Transverse colon (tissue), 4 donors: ENCODE measurements around the gene RGS4. TPM values are rescaled to one million over a fixed set of nuclear protein-coding genes. Genes with fewer than 3 reads are reported as not detected.
"Not testable (repeated sequence)": the region's sequence is repeated elsewhere in the genome, so short reads cannot be mapped to it uniquely, and the experiment has no call there.

Experiments
- DNase-seq: peaks from one replicate; pipeline ENCODE4 v3.0.0-alpha.2; 2019
- H3K27ac ChIP-seq, 4 donors: fragments of 200-600 bp; sonication (generic); 2 replicates each; pipeline ENCODE4 v1.5.1; 2016 to 2018; ENCODE audit warnings: inconsistent platforms in 4 of 4
- H3K27me3 ChIP-seq: fragments of 200-600 bp; sonication (generic); 2 replicates; pipeline ENCODE4 v1.5.1; 2017; ENCODE audit warnings: inconsistent platforms
- H3K36me3 ChIP-seq, 4 donors: fragments of 200-600 bp; sonication (generic); 2 replicates each; pipeline ENCODE4 v1.5.1; 2017 to 2019; ENCODE audit warnings: inconsistent platforms in 4 of 4
- H3K4me1 ChIP-seq, 4 donors: fragments of 200-600 bp; sonication (generic); 2 replicates each; pipeline ENCODE4 v1.5.1; 2017 to 2020; ENCODE audit warnings: inconsistent platforms in 4 of 4
- H3K4me3 ChIP-seq, 4 donors: fragments of 200-600 bp; sonication (generic); 1 replicate in 1 of 4; 2 replicates in 3 of 4; pipeline versions ENCODE4 v1.5.1 to v1.6.1; 2017 to 2019; ENCODE audit warnings: inconsistent platforms in 4 of 4
- H3K9me3 ChIP-seq, 2 donors: fragments of 200-600 bp; sonication (generic); 2 replicates each; pipeline ENCODE4 v1.5.1; 2017 to 2019; ENCODE audit warnings: inconsistent platforms in 2 of 2
- CTCF ChIP-seq, 5 experiments: fragments of 200-600 bp in 3 of 5; fragments of 450-650 bp in 2 of 5; sonication (generic) in 3 of 5; IDR thresholded peaks; 1 replicate in 2 of 5; 2 replicates in 3 of 5; pipeline ENCODE4 v1.5.1; 2016 to 2017; ENCODE audit warnings: antibody characterized with exemption in 5 of 5, inconsistent platforms in 3 of 5, mild to moderate bottlenecking in 2 of 5, moderate library complexity in 1 of 5
- EP300 ChIP-seq: sonication (generic); formaldehyde crosslinking; IDR thresholded peaks from one replicate; pipeline ENCODE4 v1.6.1; 2017; ENCODE audit warnings: antibody characterized with exemption, low read depth
- POLR2A ChIP-seq: fragments of 450-650 bp; IDR thresholded peaks from one replicate; pipeline ENCODE4 v1.6.1; 2016; ENCODE audit warnings: antibody characterized with exemption, mild to moderate bottlenecking, moderate library complexity
- POLR2AphosphoS5 ChIP-seq, 3 donors: sonication (generic); formaldehyde crosslinking; IDR thresholded peaks; one replicate each; pipeline ENCODE4 v1.6.1; 2016; ENCODE audit warnings: antibody characterized with exemption in 3 of 3
- WGBS, 2 donors: methylation state at CpG; one replicate each; pipeline ENCODE4 v1.1.5; 2018; ENCODE audit warnings: low coverage in 1 of 2; 5-methylcytosine and 5-hydroxymethylcytosine counted together
- in situ Hi-C, 4 donors: fragments of 200-750 bp; cut with MboI; loops; one replicate each; pipeline versions ENCODE4 v1.15.0 to v1.15.1; 2017; ENCODE audit warnings: low sequenced_read_pairs in 3 of 4, low pct_ligation_motif_present in 1 of 4, low pct_unique_long_range_greater_than_20kb in 1 of 4
- intact Hi-C: fragments of 100-400 bp; cut with DNase I; formaldehyde crosslinking; loops from one replicate; pipeline ENCODE4 v1.15.1; 2023; ENCODE audit warnings: low total_unique reads
- total RNA-seq, 4 donors: library from RNA; depleted of rRNA; stranded (reverse); fragments of >200 nt; gene quantifications; one replicate each; pipeline ENCODE4 v1.1.0, GENCODE V29; 2016

RGS4 gene
- total RNA-seq, 4 donors from 2014 or later: 0.37 to 2.2 (median 1.8) TPM

- Histone ChIP-seq H3K4me3 (no peak overlapping the region), H3K27me3 (no peaks in the 10 kb centered on the region), H3K9me3 (no peaks in the 10 kb centered on the region), H3K36me3 (no peaks in the 10 kb centered on the region), H3K27ac (no peak overlapping the region), H3K4me1 (peaks cover 0 to 16% (median 0%) of the 10 kb centered on the region in 4 donors)
- TF ChIP-seq POLR2A: no peak
- TF ChIP-seq CTCF (IDR thresholded peaks at IDR 0.05): no peak
- TF ChIP-seq POLR2AphosphoS5 (IDR thresholded peaks at IDR 0.05): no peak
- no peak for TF ChIP-seq EP300
- intact Hi-C loops: no loop called here
- no peak for DNase-seq
- 45 to 50% methylated on average over 1 of the region's 1 CpG for WGBS, 2 donors
- in situ Hi-C loops: no loop called here
These were observed 15.2 kb downstream of the RGS4 start for GRCh38 chr1:163084330-163084729.

- no peak for DNase-seq
- H3K4me3 ChIP-seq: no peak overlapping the region
- TF ChIP-seq POLR2A (no peak), CTCF (IDR thresholded peaks at IDR 0.05) (no peak), POLR2AphosphoS5 (IDR thresholded peaks at IDR 0.05) (no peak), EP300 (no peak)
- 17 to 66% methylated on average over 2 to 4 of the region's 4 CpGs for WGBS, 2 donors
- H3K27ac ChIP-seq: peak overlapping the region in 1 of 4 donors; percentile 47
- no peaks in the 10 kb centered on the region for H3K27me3 ChIP-seq
- peaks cover 0 to 16% (median 0%) of the 10 kb centered on the region in 4 donors for H3K4me1 ChIP-seq
- H3K9me3 ChIP-seq: no peaks in the 10 kb centered on the region
- in situ Hi-C loops (no loop called here), intact Hi-C loops (no loop called here)
- H3K36me3 ChIP-seq: no peaks in the 10 kb centered on the region
These were observed 16.1 kb downstream of the RGS4 start for GRCh38 chr1:163085041-163085903.

GRCh38 chr1:163085904-163086268, 16.7 kb downstream of the RGS4 start:
- intact Hi-C loops: no loop called here
- H3K27ac ChIP-seq: peak overlapping the region in 1 of 4 donors; percentile 47
- peaks cover 0 to 16% (median 0%) of the 10 kb centered on the region in 4 donors for H3K4me1 ChIP-seq
- 48 to 50% methylated on average over 2 of the region's 2 CpGs for WGBS, 2 donors
- H3K9me3 ChIP-seq: no peaks in the 10 kb centered on the region
- no peak overlapping the region for H3K4me3 ChIP-seq
- no peaks in the 10 kb centered on the region for H3K36me3 ChIP-seq
- in situ Hi-C loops: no loop called here
- DNase-seq: no peak
- TF ChIP-seq POLR2A (no peak), CTCF (IDR thresholded peaks at IDR 0.05) (no peak), EP300 (no peak), POLR2AphosphoS5 (IDR thresholded peaks at IDR 0.05) (no peak)
- no peaks in the 10 kb centered on the region for H3K27me3 ChIP-seq

GRCh38 chr1:163089117-163089516, 20.0 kb downstream of the RGS4 start:
- H3K27ac ChIP-seq, H3K9me3 ChIP-seq, H3K27me3 ChIP-seq, in situ Hi-C loops, H3K4me3 ChIP-seq, H3K36me3 ChIP-seq, DNase-seq, intact Hi-C loops: not testable (repeated sequence)
- peaks cover 0 to 16% (median 0%) of the 10 kb centered on the region in 4 donors for H3K4me1 ChIP-seq
- 67 to 81% methylated on average over 2 to 4 of the region's 4 CpGs for WGBS, 2 donors
